Measurements from ENCODE around the gene TMEM120B. TPM values are rescaled to one million over a fixed set of nuclear protein-coding genes. Genes with fewer than 3 reads are reported as not detected.
"Not testable (repeated sequence)": the region's sequence is repeated elsewhere in the genome, so short reads cannot be mapped to it uniquely, and the experiment has no call there.

TMEM120B gene
- total RNA-seq, 1 donor from 2014 or later = 12.6 TPM

- DNase-seq (ENCODE audit: low spot score) = peak; percentile 91
Measured at GRCh38 chr12:121789800-121790728, 77.5 kb downstream of the TMEM120B start.

GRCh38 chr12:121790785-121791184, 78.2 kb downstream of the TMEM120B start:
- not testable (repeated sequence) for DNase-seq (ENCODE audit: low spot score)

- no peak for DNase-seq (ENCODE audit: low spot score)
Measured at GRCh38 chr12:121791671-121792551, 79.4 kb downstream of the TMEM120B start.

- no peak for DNase-seq (ENCODE audit: low spot score)
Measured at GRCh38 chr12:121792607-121793439, 80.3 kb downstream of the TMEM120B start.

- no peak for DNase-seq (ENCODE audit: low spot score)
Measured at GRCh38 chr12:121793440-121793837, 80.9 kb downstream of the TMEM120B start, which contains the start of gene RHOF. TSS of gene RHOF (minus strand) at chr12:121793688. CDS start at chr12:121793633, 55 bp downstream.

- peak; percentile 97 for DNase-seq (ENCODE audit: low spot score)
Measured at GRCh38 chr12:121793838-121794533, 81.4 kb downstream of the TMEM120B start.

- DNase-seq (ENCODE audit: low spot score) = no peak
Measured at GRCh38 chr12:121794534-121795033, 82.0 kb downstream of the TMEM120B start.

GRCh38 chr12:121795034-121795968, 82.7 kb downstream of the TMEM120B start:
- DNase-seq (ENCODE audit: low spot score) = peak; percentile 96

- DNase-seq (ENCODE audit: low spot score) = peak; percentile 97
Measured at GRCh38 chr12:121796855-121797751, 84.6 kb downstream of the TMEM120B start.

- DNase-seq (ENCODE audit: low spot score) = no peak
Measured at GRCh38 chr12:121797937-121798786, 85.6 kb downstream of the TMEM120B start.

GRCh38 chr12:121798787-121799155, 86.2 kb downstream of the TMEM120B start:
- no peak for DNase-seq (ENCODE audit: low spot score)

- DNase-seq (ENCODE audit: low spot score) = peak; percentile 91
Measured at GRCh38 chr12:121799156-121799841, 86.7 kb downstream of the TMEM120B start.

GRCh38 chr12:121799842-121800693, 87.5 kb downstream of the TMEM120B start:
- peak; percentile 97 for DNase-seq (ENCODE audit: low spot score)

- DNase-seq (ENCODE audit: low spot score) = peak; percentile 89
Measured at GRCh38 chr12:121800694-121801594, 88.4 kb downstream of the TMEM120B start.
